GM18520 (cell line): Measurements from ENCODE around the gene DGLUCY.
A peak's percentile ranks its signal among the peaks of the same experiment; 100 is the strongest.
"Not testable (repeated sequence)": the region's sequence is repeated elsewhere in the genome, so short reads cannot be mapped to it uniquely, and the experiment has no call there.

Experiments
- ATAC-seq: cut with Tn5 transposase; IDR thresholded peaks from one replicate; pipeline ENCODE4 v1.9.1; 2021; ENCODE audit not compliant: unreplicated experiment

Gene DGLUCY

GRCh38 chr14:91135039-91135438 lies 21.2 kb downstream of the DGLUCY start:
- no peak for ATAC-seq

GRCh38 chr14:91138511-91139359 lies 24.9 kb downstream of the DGLUCY start:
- no peak for ATAC-seq

- ATAC-seq, result no peak
Observed at GRCh38 chr14:91139776-91140175, 25.9 kb downstream of the DGLUCY start.

GRCh38 chr14:91140672-91141071 lies 26.8 kb downstream of the DGLUCY start:
- ATAC-seq, result no peak

GRCh38 chr14:91142214-91142668 lies 28.4 kb downstream of the DGLUCY start:
- peak; percentile 62 for ATAC-seq

- ATAC-seq, result no peak
Observed at GRCh38 chr14:91143862-91144261, 30.0 kb downstream of the DGLUCY start.

- no peak for ATAC-seq
Observed at GRCh38 chr14:91144425-91145145, 30.7 kb downstream of the DGLUCY start.

GRCh38 chr14:91145391-91146160 lies 31.7 kb downstream of the DGLUCY start:
- no peak for ATAC-seq

- no peak for ATAC-seq
Observed at GRCh38 chr14:91146661-91147060, 32.8 kb downstream of the DGLUCY start.

GRCh38 chr14:91149462-91149861 lies 35.6 kb downstream of the DGLUCY start:
- ATAC-seq, result no peak

GRCh38 chr14:91152499-91152898 lies 38.6 kb downstream of the DGLUCY start:
- no peak for ATAC-seq

- no peak for ATAC-seq
Observed at GRCh38 chr14:91153360-91153759, 39.5 kb downstream of the DGLUCY start.

- no peak for ATAC-seq
Observed at GRCh38 chr14:91154851-91155625, 41.2 kb downstream of the DGLUCY start.

- no peak for ATAC-seq
Observed at GRCh38 chr14:91155626-91156089, 41.8 kb downstream of the DGLUCY start.

GRCh38 chr14:91156142-91156666 lies 42.3 kb downstream of the DGLUCY start:
- ATAC-seq, result not testable (repeated sequence)

- ATAC-seq, result not testable (repeated sequence)
Observed at GRCh38 chr14:91156877-91157276, 43.0 kb downstream of the DGLUCY start.

GRCh38 chr14:91158091-91158790 lies 44.4 kb downstream of the DGLUCY start:
- ATAC-seq, result no peak

- ATAC-seq, result no peak
Observed at GRCh38 chr14:91159182-91159581, 45.3 kb downstream of the DGLUCY start.

- ATAC-seq, result no peak
Observed at GRCh38 chr14:91159906-91160305, 46.0 kb downstream of the DGLUCY start.

GRCh38 chr14:91163316-91163715 lies 49.4 kb downstream of the DGLUCY start:
- no peak for ATAC-seq
